ENCODE data around the gene MACF1.
A peak's percentile ranks its signal among the peaks of the same experiment; 100 is the strongest.

MACF1 gene

DNA sequence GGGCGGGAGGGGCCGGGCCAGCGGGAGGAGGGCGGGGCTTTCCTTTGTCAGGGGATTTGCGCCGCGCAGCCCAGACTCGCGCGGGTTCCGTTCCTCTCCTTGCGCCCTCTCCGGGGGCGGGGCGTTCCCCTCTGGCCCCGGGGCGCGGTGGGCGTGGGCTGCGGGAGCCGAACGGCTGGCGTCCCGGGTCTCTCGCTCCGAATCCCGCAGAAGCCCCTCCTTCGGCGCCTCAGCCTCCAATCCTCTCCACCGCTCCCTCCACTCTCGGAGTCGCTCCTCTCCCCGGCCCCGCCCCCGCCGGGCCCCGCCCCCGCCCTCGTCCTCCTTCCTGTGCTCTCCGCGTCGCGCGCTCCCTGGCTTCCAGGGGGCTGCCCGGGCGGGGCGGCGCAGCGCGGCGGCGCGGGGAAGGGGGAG is 204.2 kb downstream of the MACF1 start:
- peaks cover 53% of the 10 kb centered on the region for H3K4me1 ChIP-seq (ENCODE audit: low read length)
- no peaks in the 10 kb centered on the region for H3K27me3 ChIP-seq (replicated peaks; ENCODE audit: insufficient read depth, low read length)
- peaks cover 64% of the 10 kb centered on the region for H3K79me2 ChIP-seq (ENCODE audit: low read length)
- H3K4me2 ChIP-seq (ENCODE audit: low read depth, low read length) = peak overlapping the region; percentile 95
- no peaks in the 10 kb centered on the region for H4K20me1 ChIP-seq (ENCODE audit: insufficient read depth, low read length)
- no peaks in the 10 kb centered on the region for H3K9me2 ChIP-seq (replicated peaks; ENCODE audit: insufficient read depth, low read length)
- no peaks in the 10 kb centered on the region for H3K9me3 ChIP-seq (replicated peaks; ENCODE audit: insufficient read depth, low read length)
- DNase-seq = peak; percentile 90
- H3K4me3 ChIP-seq (ENCODE audit: low read length) = peak overlapping the region; percentile 73
- peak overlapping the region; percentile 3; the same call in 1 of the 2 replicates for H2AFZ ChIP-seq (ENCODE audit: low read length)
- H3F3A ChIP-seq (ENCODE audit: insufficient read depth, low read length) = peaks cover 45% of the 10 kb centered on the region
- peak overlapping the region; percentile 76; the same call in 1 of the 2 replicates for H3K27ac ChIP-seq (ENCODE audit: low read length)
- H3K36me3 ChIP-seq (replicated peaks; ENCODE audit: insufficient read depth, low read length) = no peaks in the 10 kb centered on the region
- H3K9ac ChIP-seq (ENCODE audit: low read length) = peak overlapping the region; percentile 60; the same call in 1 of the 2 replicates
- TF ChIP-seq EZH2 (optimal IDR thresholded peaks at IDR 0.05; ENCODE audit: low read depth, low read length) = no peak
- TF ChIP-seq, protein P1, sequence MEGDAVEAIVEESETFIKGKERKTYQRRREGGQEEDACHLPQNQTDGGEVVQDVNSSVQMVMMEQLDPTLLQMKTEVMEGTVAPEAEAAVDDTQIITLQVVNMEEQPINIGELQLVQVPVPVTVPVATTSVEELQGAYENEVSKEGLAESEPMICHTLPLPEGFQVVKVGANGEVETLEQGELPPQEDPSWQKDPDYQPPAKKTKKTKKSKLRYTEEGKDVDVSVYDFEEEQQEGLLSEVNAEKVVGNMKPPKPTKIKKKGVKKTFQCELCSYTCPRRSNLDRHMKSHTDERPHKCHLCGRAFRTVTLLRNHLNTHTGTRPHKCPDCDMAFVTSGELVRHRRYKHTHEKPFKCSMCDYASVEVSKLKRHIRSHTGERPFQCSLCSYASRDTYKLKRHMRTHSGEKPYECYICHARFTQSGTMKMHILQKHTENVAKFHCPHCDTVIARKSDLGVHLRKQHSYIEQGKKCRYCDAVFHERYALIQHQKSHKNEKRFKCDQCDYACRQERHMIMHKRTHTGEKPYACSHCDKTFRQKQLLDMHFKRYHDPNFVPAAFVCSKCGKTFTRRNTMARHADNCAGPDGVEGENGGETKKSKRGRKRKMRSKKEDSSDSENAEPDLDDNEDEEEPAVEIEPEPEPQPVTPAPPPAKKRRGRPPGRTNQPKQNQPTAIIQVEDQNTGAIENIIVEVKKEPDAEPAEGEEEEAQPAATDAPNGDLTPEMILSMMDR (IDR thresholded peaks at IDR 0.05; ENCODE audit: low read length) = no peak
- no peak for TF ChIP-seq EZH2phosphoT487 (IDR thresholded peaks at IDR 0.05; ENCODE audit: low read length)

DNA sequence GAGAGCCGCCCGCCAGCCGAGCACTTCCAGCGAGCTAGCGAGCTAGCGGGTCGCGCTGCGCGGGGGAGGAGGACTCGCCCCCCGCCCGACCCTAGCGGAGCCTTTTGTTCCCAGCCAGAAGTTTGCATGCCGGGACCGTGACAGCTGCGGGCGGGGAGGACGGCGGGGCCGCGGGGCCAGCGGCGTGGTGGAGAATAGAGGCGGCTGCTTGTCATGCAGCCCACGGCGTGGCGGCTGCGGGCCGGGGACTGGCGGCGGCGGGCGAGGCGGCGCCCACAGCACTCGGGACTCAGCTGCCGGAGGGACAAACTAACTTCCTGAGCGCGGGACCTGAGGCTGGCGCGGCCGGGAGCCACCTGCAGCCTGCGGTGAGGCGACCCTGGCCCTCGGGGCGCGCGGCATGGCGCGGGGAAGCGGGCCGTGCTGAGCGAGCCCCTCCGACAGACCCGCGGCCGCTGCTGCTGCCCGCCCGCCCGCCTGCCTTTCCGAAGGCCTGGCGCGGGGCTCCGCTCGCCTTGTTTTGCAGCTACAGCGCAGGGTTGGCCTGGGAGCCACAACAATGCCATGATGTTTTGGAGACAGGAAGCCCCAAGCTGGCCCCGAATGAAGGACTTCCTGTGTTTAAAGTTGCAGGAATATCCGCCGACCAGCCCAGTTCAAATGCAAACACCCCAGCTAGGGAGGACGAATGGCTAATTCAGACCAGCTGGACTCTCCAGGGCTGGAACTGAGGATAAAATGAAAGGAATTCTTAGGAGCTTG is 204.7 kb downstream of the MACF1 start:
- peak overlapping the region; percentile 64 for H3K4me2 ChIP-seq (ENCODE audit: low read depth, low read length)
- H2AFZ ChIP-seq (ENCODE audit: low read length) = no peak overlapping the region
- no peaks in the 10 kb centered on the region for H4K20me1 ChIP-seq (ENCODE audit: insufficient read depth, low read length)
- peak overlapping the region; percentile 73 for H3K4me3 ChIP-seq (ENCODE audit: low read length)
- peak overlapping the region; percentile 47; the same call in 1 of the 2 replicates for H3K9ac ChIP-seq (ENCODE audit: low read length)
- H3F3A ChIP-seq (ENCODE audit: insufficient read depth, low read length) = peaks cover 45% of the 10 kb centered on the region
- no peaks in the 10 kb centered on the region for H3K27me3 ChIP-seq (replicated peaks; ENCODE audit: insufficient read depth, low read length)
- H3K9me2 ChIP-seq (replicated peaks; ENCODE audit: insufficient read depth, low read length) = no peaks in the 10 kb centered on the region
- peak overlapping the region; percentile 16; the same call in 1 of the 2 replicates for H3K27ac ChIP-seq (ENCODE audit: low read length)
- TF ChIP-seq, protein P1 (IDR thresholded peaks at IDR 0.05; ENCODE audit: low read length) = no peak
- TF ChIP-seq EZH2phosphoT487 (IDR thresholded peaks at IDR 0.05; ENCODE audit: low read length) = no peak
- no peak for TF ChIP-seq EZH2 (optimal IDR thresholded peaks at IDR 0.05; ENCODE audit: low read depth, low read length)
- peaks cover 68% of the 10 kb centered on the region for H3K79me2 ChIP-seq (ENCODE audit: low read length)
- H3K9me3 ChIP-seq (replicated peaks; ENCODE audit: insufficient read depth, low read length) = no peaks in the 10 kb centered on the region
- peaks cover 53% of the 10 kb centered on the region for H3K4me1 ChIP-seq (ENCODE audit: low read length)
- peak; percentile 26 for DNase-seq
- no peaks in the 10 kb centered on the region for H3K36me3 ChIP-seq (replicated peaks; ENCODE audit: insufficient read depth, low read length)

DNA sequence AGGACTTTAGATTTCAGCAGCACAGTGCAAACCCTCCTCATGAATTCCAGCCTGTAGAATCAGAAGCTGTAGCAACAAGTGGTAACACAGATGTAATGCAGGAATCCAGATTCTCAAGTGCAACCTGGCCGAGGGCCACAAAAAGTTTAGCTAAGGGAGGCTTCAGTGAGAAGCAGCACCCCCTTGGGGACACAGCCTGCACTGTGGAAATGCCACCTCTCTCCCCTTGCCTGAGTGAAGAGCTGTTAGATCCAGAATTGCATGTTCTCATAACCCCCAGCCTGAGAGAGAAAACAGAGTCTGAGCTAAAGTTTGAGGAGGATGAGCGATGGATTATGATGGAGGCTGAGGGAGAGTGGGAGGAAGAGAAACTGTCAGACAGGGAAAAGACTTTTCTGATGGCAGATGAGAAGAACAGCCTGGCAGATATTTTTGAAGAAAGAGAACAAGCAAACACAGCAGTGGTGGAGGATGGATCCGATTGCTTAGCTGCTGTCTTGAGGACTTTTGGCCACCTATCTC is 206.5 kb downstream of the MACF1 start:
- no peaks in the 10 kb centered on the region for H4K20me1 ChIP-seq (ENCODE audit: insufficient read depth, low read length)
- H3F3A ChIP-seq (ENCODE audit: insufficient read depth, low read length) = peaks cover 39% of the 10 kb centered on the region
- TF ChIP-seq, protein P1 (IDR thresholded peaks at IDR 0.05; ENCODE audit: low read length) = peak; percentile 86
- TF ChIP-seq EZH2phosphoT487 (IDR thresholded peaks at IDR 0.05; ENCODE audit: low read length) = no peak
- no peak overlapping the region for H3K4me3 ChIP-seq (ENCODE audit: low read length)
- H3K4me1 ChIP-seq (ENCODE audit: low read length) = peaks cover 36% of the 10 kb centered on the region
- no peaks in the 10 kb centered on the region for H3K9me3 ChIP-seq (replicated peaks; ENCODE audit: insufficient read depth, low read length)
- H2AFZ ChIP-seq (ENCODE audit: low read length) = no peak overlapping the region
- 0 out of 2 replicates have a peak overlapping the region, but pooled peaks have one; percentile 64 for H3K4me2 ChIP-seq (ENCODE audit: low read depth, low read length)
- no peaks in the 10 kb centered on the region for H3K27me3 ChIP-seq (replicated peaks; ENCODE audit: insufficient read depth, low read length)
- no peaks in the 10 kb centered on the region for H3K9me2 ChIP-seq (replicated peaks; ENCODE audit: insufficient read depth, low read length)
- DNase-seq = peak; percentile 86
- H3K36me3 ChIP-seq (replicated peaks; ENCODE audit: insufficient read depth, low read length) = no peaks in the 10 kb centered on the region
- H3K9ac ChIP-seq (ENCODE audit: low read length) = no peak overlapping the region
- no peak overlapping the region for H3K27ac ChIP-seq (ENCODE audit: low read length)
- peaks cover 64% of the 10 kb centered on the region for H3K79me2 ChIP-seq (ENCODE audit: low read length)
